ENCODE results near the gene ALDOA. TPM values are rescaled to one million over a fixed set of nuclear protein-coding genes. Genes with fewer than 3 reads are reported as not detected.
A peak's percentile ranks its signal among the peaks of the same experiment; 100 is the strongest.
"Not testable (repeated sequence)": the region's sequence is repeated elsewhere in the genome, so short reads cannot be mapped to it uniquely, and the experiment has no call there.

Gene ALDOA
- total and polyA plus RNA-seq, 2 donors, result 126 to 1,530 TPM

DNA sequence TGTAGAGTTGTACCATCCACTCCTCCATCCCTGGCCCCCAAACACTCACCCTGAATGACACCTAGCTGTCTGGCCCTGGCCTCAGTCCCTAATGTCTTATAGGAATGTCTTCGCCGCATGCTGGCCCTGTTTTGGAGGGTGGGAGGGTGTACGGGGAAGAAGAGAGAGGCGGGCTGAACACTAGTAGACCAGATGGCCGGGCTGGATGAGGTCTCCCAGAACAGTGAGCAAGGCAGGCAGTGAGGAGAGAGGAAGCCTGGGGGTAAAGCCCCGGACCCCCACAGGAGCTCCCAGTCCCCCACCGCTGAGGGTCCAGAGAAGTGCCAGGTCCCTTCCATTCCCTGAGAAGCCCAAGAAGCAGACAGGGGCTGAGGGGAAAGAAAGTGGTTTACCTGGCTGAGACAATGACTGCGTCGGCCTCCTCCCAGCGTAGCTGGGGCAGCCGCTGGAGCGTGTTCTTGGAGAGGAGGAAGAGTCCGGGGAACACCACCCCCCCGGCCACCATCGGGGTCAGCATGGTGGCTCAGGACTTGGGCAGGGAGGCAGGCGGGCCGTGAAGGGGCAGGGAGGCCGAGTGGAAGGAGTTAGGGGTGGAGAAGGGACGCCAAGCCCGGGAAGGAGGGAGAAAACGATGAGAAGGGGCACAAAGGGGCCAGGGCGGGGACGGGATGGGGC, 35.4 kb upstream of the ALDOA start:
- DNase-seq (ENCODE audit: extremely low spot score), result no peak
- no peak overlapping the region for H3K4me3 ChIP-seq (ENCODE audit: low read depth, low read length)
- H3K27ac ChIP-seq (ENCODE audit: low read depth), result no peak overlapping the region
- 18% methylated on average over 23 of the region's 23 CpGs for WGBS
- H3K4me1 ChIP-seq (ENCODE audit: insufficient read depth), result no peaks in the 10 kb centered on the region
- no peaks in the 10 kb centered on the region for H3K36me3 ChIP-seq (ENCODE audit: insufficient read depth)

DNA sequence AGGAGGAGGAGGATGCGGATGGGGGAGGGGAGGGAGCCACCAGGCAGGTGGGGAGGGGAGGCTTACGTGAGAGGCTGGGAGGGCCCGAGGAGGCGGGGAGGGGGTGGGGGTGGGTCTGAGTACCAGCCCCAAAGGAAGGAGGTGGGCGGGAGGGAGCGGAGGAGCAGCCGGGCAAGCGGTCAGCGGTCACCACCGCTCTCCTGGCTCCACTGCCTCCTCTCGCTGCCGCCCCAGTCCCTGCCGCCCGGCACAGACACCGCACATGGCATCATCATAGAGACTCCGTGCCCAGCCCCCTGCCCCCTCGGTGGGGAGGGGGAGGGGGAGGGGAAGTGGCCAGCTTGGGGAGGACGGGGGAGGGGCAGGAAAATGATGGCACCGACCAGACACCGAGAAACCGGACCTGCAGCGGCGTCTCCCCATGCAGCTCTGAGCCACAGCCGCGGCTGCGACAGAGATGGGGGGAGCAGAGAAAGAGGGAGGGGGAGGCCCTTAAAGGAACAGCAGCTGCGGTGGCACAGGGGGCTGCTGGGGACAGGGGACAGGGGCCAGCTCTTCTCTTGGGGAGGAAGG, 34.6 kb upstream of the ALDOA start, which contains the start of gene TLCD3B:
Gene TLCD3B, minus strand, starts transcription at position 431 of the 573 bp plus-strand sequence. CDS start 744 bp downstream, outside the sequence.
- Histone ChIP-seq H3K27ac (ENCODE audit: low read depth) (no peak within 1 kb of the TSS), H3K4me1 (ENCODE audit: insufficient read depth) (no peaks in the 10 kb centered on the region), H3K4me3 (ENCODE audit: low read depth, low read length) (no peak within 1 kb of the TSS), H3K36me3 (ENCODE audit: insufficient read depth) (no peaks in the 10 kb centered on the region)
- DNase-seq (ENCODE audit: extremely low spot score), result no peak
- WGBS, result 1% methylated on average over 27 of the region's 27 CpGs

DNA sequence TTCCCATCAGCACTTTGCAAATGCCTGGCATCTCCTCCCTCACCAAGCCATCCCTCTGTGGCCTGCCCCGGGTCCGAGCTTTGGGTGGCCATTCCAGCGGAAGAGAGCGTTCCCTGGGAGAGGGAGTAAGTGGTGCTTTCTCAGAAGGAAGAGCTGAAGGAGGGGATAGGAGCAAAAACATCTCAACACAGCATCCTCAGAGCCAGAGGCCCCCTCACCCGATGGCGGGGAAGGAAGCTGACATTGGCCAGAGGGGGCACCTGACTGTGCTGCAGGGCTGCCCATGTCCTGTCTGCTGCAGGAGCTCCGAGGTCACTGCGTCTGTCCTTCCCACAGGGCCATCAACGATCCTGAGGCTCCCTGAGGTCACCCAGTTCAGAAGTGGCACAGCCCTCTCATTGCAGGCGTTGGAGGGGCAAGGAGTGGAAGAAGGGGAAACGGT, 34.1 kb upstream of the ALDOA start:
- Histone ChIP-seq H3K36me3 (ENCODE audit: insufficient read depth) (no peaks in the 10 kb centered on the region), H3K4me3 (ENCODE audit: low read depth, low read length) (no peak overlapping the region), H3K4me1 (ENCODE audit: insufficient read depth) (no peaks in the 10 kb centered on the region), H3K27ac (ENCODE audit: low read depth) (no peak overlapping the region)
- DNase-seq (ENCODE audit: extremely low spot score), result no peak
- WGBS, result 19% methylated on average over 11 of the region's 11 CpGs

DNA sequence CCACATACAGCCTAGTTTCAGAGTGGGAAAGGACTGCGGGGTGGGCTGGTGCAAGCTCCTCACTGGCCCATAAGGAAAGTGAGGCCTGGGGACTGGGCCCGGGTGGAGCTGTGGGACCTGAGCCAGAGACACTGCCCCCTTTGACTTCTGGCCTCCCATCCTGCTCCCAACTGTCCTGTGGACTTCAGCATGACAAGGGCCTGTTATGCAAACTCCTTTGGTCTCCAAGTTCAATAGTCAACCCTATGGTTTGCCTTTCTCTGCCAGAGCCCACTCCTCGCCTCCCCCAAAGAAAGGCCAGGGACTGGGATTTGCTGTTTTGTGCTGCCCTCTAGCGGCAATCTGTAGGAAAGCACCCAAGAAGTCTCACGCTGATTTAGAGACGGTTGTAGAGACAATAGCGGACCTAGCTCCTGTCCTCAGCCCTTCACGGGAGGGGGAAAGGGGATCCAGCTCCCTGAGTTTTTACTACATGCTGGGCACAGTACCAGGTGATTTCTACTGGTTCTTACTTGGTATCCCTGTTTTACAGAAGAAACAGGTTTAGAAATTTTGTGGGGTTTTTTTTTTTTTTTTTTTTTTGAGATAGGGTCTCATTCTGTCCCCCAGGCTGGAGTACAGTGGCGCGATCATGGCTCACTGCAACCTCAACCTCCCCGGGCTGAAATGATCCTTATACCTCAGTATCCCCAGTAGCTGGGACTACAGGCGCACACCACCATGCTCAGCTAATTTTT, 33.3 kb upstream of the ALDOA start:
- 25% methylated on average over 12 of the region's 12 CpGs for WGBS
- no peak for DNase-seq (ENCODE audit: extremely low spot score)
- Histone ChIP-seq H3K27ac (ENCODE audit: low read depth) (no peak overlapping the region), H3K36me3 (ENCODE audit: insufficient read depth) (no peaks in the 10 kb centered on the region), H3K4me1 (ENCODE audit: insufficient read depth) (no peaks in the 10 kb centered on the region), H3K4me3 (ENCODE audit: low read depth, low read length) (no peak overlapping the region)

DNA sequence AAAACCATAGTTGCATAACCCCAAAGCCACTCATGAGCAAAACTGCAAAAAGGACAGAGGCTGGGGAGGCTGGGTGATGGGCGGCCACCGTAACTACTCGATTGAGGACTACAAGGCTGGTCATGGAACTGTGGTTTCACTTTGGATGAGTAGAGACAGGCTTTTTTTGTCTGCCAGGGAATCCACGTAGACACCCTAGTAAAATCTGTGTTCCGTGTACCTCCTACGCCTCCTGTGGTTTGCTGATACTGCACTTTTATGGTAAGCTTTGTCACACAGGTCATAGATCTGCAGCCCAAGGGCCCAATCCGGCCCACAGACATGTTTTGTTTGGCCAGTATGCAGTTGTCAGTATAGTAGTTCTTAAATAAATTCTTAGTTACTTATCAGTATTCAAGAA, 32.3 kb upstream of the ALDOA start:
- Histone ChIP-seq H3K4me3 (ENCODE audit: low read depth, low read length) (no peak overlapping the region), H3K27ac (ENCODE audit: low read depth) (no peak overlapping the region), H3K4me1 (ENCODE audit: insufficient read depth) (no peaks in the 10 kb centered on the region), H3K36me3 (ENCODE audit: insufficient read depth) (no peaks in the 10 kb centered on the region)
- no peak for DNase-seq (ENCODE audit: extremely low spot score)
- 68% methylated on average over 7 of the region's 7 CpGs for WGBS

DNA sequence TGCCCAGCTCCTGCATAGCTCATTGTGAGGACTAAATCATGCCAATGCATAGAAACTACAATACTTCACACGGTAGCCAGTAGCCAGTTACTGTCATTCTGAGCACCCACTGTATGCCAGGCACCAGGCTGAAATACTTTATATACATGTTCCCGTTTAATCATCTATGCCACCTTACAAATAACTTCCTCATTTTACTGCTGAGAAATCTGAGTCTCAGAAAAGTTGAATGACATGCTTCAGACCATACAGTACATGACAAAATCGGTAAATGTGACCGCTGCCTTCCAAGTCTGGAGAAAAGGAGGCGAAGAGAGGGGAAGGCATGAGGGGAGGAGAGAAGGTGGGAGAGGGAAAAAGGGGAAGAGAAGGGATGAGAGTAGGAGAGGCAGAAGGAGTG, 25.3 kb upstream of the ALDOA start:
- Histone ChIP-seq H3K36me3 (ENCODE audit: insufficient read depth) (no peaks in the 10 kb centered on the region), H3K4me3 (ENCODE audit: low read depth, low read length) (no peak overlapping the region), H3K27ac (ENCODE audit: low read depth) (no peak overlapping the region), H3K4me1 (ENCODE audit: insufficient read depth) (no peaks in the 10 kb centered on the region)
- DNase-seq (ENCODE audit: extremely low spot score), result no peak
- 70% methylated on average over 5 of the region's 5 CpGs for WGBS

DNA sequence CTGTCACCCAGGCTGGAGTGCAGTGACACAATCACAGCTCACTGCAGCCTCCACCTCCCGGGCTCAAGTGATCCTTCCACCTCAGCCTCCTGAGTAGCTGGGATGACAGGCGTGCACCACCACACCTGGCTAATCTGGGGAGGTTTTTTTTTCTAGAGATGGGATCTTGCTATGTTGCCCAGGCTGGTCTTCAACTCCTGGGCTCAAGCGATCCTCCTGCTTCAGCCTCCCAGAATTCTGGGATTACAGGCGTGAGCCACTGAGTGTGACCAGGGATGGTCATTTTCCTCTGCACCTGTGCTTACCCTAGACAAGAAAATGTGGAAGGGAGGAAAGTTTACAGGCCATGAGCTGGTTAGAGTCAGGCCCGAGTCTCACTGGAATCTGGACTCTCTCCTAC, 24.9 kb upstream of the ALDOA start:
- H3K27ac ChIP-seq (ENCODE audit: low read depth); H3K4me3 ChIP-seq (ENCODE audit: low read depth, low read length); H3K36me3 ChIP-seq (ENCODE audit: insufficient read depth); H3K4me1 ChIP-seq (ENCODE audit: insufficient read depth); DNase-seq (ENCODE audit: extremely low spot score): not testable (repeated sequence)
- WGBS, result 80% methylated on average over 5 of the region's 5 CpGs

DNA sequence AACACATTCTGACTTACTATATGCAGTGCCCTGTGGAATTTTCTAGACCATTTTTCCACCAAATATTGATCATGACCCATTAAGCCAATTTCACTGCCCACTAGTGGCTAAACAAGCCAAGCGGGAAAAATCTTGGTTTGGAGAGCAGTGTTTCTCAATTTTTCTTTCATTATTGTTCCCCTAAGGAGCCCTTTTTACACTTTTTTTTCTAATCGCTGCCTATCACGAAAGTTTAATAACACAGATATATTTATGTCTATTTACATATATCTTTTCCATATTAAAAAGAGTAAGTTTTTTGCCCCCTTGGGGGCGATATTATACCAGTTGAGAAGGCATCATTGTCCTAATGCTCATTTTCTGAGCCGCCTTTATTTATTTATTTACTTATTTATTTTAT, 23.7 kb upstream of the ALDOA start:
- Histone ChIP-seq H3K27ac (ENCODE audit: low read depth) (no peak overlapping the region), H3K36me3 (ENCODE audit: insufficient read depth) (no peaks in the 10 kb centered on the region)

DNA sequence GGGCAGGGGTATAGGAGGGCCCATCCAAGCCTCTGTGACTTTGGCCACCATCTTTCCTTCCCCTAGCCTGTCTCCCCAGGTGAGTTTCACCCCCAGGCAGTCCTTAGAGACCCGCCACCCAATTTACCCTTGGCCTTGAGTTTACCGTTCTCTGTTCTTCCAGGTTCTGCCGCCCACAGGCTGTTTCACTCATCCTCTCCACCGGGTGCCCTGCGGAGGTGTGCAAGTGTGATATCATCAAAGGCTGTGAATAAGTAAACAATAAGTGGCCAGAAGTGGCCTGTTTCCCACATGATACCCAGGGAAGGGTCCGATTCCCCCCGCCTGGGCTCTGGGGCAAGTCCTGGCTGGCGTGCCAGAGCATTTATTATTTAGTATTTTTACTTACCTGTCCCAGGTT, 19.4 kb upstream of the ALDOA start:
- Histone ChIP-seq H3K36me3 (ENCODE audit: insufficient read depth) (no peaks in the 10 kb centered on the region), H3K27ac (ENCODE audit: low read depth) (no peak overlapping the region), H3K4me3 (ENCODE audit: low read depth, low read length) (no peak overlapping the region), H3K4me1 (ENCODE audit: insufficient read depth) (no peaks in the 10 kb centered on the region)
- WGBS, result 67% methylated on average over 8 of the region's 8 CpGs
- DNase-seq (ENCODE audit: extremely low spot score), result no peak

More for the DNA sequence above, 23.7 kb upstream of the ALDOA start:
- no peak overlapping the region for H3K4me3 ChIP-seq (ENCODE audit: low read depth, low read length)
- DNase-seq (ENCODE audit: extremely low spot score), result no peak
- 23% methylated on average over 5 of the region's 5 CpGs for WGBS
- H3K4me1 ChIP-seq (ENCODE audit: insufficient read depth), result no peaks in the 10 kb centered on the region

DNA sequence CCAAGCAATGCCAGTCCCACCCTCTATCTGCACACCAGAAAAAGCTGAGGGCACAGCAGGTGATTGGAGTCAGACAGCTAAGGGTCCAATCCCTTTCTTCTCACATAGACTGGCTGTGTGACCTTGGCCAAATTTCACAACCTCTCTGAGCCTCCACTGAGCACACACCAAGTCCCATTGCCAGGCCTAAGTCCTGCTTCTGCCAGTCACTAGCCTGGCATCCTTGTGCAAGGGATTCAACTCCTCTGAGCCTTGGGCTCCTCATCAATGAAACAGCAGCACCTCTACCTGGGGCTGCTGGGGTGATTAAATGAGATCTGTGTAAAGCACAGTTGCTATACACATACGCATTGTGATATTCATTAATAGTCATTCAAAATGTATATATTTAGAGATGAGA, 19.0 kb upstream of the ALDOA start:
- no peaks in the 10 kb centered on the region for H3K4me1 ChIP-seq (ENCODE audit: insufficient read depth)
- WGBS, result 71% methylated on average over 1 of the region's 1 CpG
- H3K4me3 ChIP-seq (ENCODE audit: low read depth, low read length), result no peak overlapping the region
- H3K36me3 ChIP-seq (ENCODE audit: insufficient read depth), result no peaks in the 10 kb centered on the region
- no peak overlapping the region for H3K27ac ChIP-seq (ENCODE audit: low read depth)
- DNase-seq (ENCODE audit: extremely low spot score), result no peak

DNA sequence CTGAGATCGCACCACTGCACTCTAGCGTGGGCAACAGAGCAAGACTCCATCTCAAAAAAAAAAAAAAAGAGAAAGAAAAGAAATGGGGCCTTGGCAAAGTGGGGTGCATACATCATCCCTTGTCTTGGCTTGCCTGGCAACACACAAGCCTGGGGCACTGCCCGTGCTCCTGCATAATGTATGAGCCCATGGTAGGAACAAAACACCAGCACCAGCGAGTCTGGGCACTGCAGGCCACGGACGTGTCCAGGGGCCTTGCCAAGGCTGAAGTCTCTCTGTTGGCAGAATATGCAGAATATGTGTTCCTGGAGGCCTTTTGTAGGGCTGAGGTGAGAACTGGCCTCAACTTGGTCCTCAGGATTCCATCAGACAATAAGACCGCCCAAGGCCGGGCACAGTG, 15.7 kb upstream of the ALDOA start:
- WGBS, result 90% methylated on average over 8 of the region's 8 CpGs
- Histone ChIP-seq H3K36me3 (ENCODE audit: insufficient read depth) (no peaks in the 10 kb centered on the region), H3K4me3 (ENCODE audit: low read depth, low read length) (no peak overlapping the region), H3K4me1 (ENCODE audit: insufficient read depth) (no peaks in the 10 kb centered on the region), H3K27ac (ENCODE audit: low read depth) (no peak overlapping the region)
- no peak for DNase-seq (ENCODE audit: extremely low spot score)

DNA sequence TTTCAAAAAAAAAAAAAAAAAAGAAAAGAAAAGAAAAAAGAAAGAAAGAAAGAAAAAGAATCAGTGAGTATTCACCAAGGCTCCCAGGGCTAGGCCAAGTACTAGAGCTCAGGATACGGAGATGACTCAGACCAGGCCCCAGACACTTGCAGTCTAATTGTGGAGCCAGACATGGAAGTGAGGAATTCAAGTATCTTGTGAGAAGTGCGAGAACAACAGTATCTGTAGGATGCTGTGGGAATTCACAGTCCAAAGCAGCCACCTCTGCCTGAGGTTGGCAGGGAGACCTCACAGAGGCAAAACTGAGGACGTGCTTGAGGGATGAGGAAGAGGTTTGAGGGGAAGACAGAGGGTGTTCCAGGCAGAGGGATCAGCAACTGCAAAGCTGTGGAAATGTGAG, 14.0 kb upstream of the ALDOA start:
- WGBS, result 88% methylated on average over 3 of the region's 3 CpGs

DNA sequence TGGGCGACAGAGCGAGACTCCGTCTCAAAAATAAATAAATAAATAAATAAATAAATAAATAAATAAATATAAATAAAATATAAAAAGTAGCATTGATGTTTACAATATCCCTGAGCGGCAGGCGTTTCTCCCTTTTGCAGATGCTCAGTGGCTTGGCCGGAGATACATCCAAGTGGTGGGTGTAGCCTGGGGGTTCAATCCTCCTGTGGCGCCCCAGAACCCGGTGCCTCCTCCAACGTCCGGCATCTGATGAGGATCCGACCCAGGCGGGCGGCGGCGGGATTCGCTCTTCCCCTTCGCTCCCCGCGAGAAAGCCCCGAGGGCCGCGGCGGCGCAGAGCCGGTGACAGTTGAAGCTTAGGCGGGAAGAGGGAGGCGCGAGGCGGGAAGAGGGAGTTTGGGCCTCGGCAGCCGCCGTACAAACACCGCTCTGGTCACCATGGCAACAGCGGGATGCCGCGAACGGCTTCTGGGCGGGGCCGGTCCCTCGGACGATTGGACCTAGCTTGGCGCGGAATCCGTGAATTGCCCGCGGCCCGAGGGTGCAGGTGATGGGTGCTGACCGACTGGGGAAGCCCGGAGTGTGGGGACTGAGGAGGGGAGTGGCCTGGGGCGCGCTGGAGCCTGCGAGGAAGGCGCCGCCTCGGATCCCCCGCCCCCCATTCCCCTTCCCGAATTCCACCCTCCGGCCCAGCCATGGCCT, 12.7 kb upstream of the ALDOA start:
- Histone ChIP-seq H3K4me1 (ENCODE audit: insufficient read depth) (no peaks in the 10 kb centered on the region), H3K36me3 (ENCODE audit: insufficient read depth) (no peaks in the 10 kb centered on the region), H3K4me3 (ENCODE audit: low read depth, low read length) (peak overlapping the region; percentile 53), H3K27ac (ENCODE audit: low read depth) (no peak overlapping the region)
- peak; percentile 77 for DNase-seq (ENCODE audit: extremely low spot score)
- WGBS, result 4% methylated on average over 58 of the region's 58 CpGs

More for the DNA sequence above, 14.0 kb upstream of the ALDOA start:
- DNase-seq (ENCODE audit: extremely low spot score), result no peak
- Histone ChIP-seq H3K27ac (ENCODE audit: low read depth) (no peak overlapping the region), H3K4me1 (ENCODE audit: insufficient read depth) (no peaks in the 10 kb centered on the region), H3K4me3 (ENCODE audit: low read depth, low read length) (no peak overlapping the region), H3K36me3 (ENCODE audit: insufficient read depth) (no peaks in the 10 kb centered on the region)

Measured in urinary bladder (tissue), 4 donors.